ENCODE data around the gene MCFD2.
A peak's percentile ranks its signal among the peaks of the same experiment; 100 is the strongest.

The MCFD2 gene

DNA sequence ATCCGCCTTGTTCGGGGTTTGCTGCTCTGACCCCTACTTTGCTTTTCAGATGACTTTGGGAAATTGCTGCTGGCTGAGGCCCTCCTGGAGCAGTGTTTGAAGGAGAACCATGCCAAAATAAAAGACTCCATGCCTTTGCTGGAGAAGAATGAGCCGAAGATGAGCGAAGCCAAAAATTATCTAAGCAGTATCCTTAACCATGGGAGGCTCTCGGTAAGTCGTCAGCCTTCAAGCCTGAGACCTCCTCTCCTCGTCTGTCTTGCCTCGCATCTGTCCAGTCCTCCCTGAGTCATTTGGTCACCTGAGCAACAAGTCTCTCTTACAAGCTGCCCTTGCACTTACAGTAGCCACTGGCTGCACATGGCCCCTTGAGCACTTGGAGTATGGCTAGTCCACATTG, 34.7 kb upstream of the MCFD2 start:
- TF ChIP-seq, protein P1, sequence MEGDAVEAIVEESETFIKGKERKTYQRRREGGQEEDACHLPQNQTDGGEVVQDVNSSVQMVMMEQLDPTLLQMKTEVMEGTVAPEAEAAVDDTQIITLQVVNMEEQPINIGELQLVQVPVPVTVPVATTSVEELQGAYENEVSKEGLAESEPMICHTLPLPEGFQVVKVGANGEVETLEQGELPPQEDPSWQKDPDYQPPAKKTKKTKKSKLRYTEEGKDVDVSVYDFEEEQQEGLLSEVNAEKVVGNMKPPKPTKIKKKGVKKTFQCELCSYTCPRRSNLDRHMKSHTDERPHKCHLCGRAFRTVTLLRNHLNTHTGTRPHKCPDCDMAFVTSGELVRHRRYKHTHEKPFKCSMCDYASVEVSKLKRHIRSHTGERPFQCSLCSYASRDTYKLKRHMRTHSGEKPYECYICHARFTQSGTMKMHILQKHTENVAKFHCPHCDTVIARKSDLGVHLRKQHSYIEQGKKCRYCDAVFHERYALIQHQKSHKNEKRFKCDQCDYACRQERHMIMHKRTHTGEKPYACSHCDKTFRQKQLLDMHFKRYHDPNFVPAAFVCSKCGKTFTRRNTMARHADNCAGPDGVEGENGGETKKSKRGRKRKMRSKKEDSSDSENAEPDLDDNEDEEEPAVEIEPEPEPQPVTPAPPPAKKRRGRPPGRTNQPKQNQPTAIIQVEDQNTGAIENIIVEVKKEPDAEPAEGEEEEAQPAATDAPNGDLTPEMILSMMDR (IDR thresholded peaks at IDR 0.05; ENCODE audit: borderline replicate concordance, insufficient read depth, low read depth, low read length): no peak
- no peak overlapping the region for H3K4me3 ChIP-seq (ENCODE audit: low read depth, low read length)

DNA sequence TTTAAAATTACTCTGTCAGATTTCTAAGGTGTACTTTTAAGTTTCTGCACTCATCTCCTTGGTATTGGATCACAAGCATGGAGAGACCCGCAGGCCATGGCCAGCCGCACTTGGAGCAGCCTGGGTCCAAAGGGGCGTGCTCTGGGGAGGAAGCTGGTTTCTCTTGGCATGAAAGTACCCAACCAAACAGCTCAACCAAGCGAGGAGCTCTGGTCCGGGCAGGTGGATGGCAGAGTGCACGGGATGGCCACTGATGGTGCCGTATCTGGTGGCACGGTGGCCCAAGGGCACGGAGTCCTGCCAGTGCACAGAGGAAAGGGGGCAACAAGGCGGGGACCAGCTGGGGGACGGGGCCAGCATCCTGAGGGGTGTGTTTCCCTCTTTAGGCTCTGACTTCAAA, 32.2 kb upstream of the MCFD2 start:
- TF ChIP-seq, protein P1 (IDR thresholded peaks at IDR 0.05; ENCODE audit: borderline replicate concordance, insufficient read depth, low read depth, low read length): no peak
- H3K4me3 ChIP-seq (ENCODE audit: low read depth, low read length): no peak overlapping the region

DNA sequence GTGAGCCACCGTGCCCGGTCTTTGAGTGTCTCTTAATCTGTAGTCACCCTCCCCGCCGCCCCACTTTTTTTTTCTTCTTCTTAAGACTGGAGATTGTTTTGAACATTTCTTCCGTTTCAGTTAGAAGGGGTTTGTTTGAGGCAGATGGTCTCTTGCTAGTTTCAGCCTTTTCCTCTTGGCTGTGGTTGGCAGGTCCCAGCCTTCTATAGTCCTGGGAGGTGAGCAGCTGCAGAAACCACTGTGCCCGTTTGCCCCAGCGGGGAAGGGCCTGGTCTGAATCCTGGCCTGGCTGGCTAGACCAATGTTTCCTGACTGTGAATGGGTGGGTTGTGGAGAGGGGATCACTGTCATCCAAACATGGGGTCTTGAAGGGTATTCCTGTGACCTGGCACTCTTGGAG, 30.1 kb upstream of the MCFD2 start:
- H3K4me3 ChIP-seq (ENCODE audit: low read depth, low read length): no peak overlapping the region
- TF ChIP-seq, protein P1 (IDR thresholded peaks at IDR 0.05; ENCODE audit: borderline replicate concordance, insufficient read depth, low read depth, low read length): no peak

DNA sequence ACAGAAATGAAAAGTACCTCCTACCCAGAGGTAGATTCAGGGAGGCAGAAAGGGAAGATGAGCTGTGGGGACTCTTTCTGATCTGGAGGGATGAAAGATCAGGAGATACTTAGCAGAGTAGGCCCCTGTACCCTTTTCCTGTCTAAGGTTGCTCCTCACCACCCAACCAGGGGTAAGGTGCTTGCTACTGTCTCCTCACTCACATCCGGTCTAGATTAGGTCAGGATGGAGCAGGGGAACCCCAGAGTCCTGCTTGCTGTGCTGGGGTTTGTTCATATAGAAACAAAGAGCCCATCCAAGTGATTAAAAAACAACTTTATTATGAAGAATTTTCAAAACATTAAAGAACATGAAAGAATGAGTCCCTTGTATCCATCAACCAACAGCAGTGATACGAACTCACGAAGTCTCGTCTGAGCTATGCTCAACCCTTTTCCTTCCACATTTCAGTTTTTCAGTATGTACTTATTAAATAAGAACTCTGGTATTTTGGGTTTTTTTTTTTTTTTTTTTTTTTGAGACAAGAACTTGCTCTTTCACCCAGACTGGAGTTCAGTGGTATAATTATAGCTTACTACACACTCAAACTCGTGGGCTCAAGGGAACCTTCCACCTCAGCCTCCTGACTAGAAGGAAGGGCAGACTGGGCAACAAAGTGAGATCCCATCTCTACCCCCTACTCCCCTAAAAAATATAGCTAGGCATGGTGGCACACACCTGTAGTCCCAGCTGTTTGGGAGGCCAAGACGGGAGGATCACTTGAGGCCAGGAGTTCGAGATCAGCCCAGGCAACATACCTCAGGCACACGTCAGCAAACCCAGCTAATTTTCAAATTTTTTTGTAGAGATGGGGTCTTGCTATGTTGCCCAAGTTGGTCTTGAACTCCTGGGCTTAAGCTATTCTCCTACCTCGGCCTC, 28.5 kb upstream of the MCFD2 start:
- TF ChIP-seq, protein P1 (IDR thresholded peaks at IDR 0.05; ENCODE audit: borderline replicate concordance, insufficient read depth, low read depth, low read length): no peak
- H3K4me3 ChIP-seq (ENCODE audit: low read depth, low read length): no peak overlapping the region

DNA sequence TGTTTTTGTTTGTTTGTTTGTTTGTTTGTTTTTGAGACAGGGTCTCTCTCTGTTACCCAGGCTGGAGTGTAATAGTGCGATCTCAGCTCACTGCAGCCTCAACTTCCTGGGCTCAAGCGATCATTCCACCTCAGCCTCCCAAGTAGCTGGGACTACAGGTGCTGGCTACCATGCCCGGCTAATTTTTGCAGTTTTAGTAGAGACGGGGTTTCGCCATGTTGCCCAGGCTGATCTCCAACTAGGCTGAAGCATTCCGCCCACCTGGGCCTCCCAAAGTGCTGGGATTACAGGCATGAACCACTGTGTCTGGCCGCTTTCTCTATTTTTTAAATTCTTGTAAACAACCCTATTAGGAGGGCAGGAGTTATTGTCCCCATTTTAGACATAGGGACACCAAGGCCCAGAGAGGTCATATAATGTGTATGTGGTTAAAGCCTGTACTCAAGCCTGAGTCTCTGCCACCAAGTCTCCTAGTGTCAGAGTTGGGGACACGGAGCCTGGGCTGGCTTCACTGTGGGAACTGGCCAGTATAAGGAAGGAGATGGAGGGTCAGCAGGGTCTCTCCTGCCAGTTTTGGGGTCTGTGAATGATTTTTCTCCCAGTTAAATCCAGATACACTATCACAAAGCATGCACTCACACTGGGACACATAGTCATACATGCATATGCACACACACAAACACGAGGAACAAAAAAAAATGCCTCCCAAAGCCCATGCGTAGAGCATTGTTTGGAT, 27.5 kb upstream of the MCFD2 start:
- peak overlapping the region; percentile 88 for H3K4me3 ChIP-seq (ENCODE audit: low read depth, low read length)
- TF ChIP-seq, protein P1 (IDR thresholded peaks at IDR 0.05; ENCODE audit: borderline replicate concordance, insufficient read depth, low read depth, low read length): no peak

DNA sequence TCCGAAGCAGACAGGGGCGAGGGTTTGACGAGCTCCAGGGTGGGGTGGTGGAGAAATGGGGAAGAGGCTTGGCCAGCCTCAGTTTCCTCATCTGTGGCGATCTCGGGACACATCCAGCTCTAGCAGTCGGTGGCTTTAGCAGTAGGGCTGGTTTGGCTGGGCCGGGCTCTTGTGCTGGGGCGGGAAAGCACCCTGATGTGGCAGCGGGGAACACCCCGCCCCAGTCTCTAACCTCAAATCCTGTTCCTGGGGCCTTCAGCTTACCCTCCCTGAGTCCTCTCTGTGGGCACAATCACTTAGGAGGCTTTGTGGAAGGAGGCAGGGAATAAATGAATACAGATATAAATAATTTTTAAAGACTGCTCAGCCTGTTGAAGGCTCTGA, 26.5 kb upstream of the MCFD2 start:
- TF ChIP-seq, protein P1 (IDR thresholded peaks at IDR 0.05; ENCODE audit: borderline replicate concordance, insufficient read depth, low read depth, low read length): no peak
- H3K4me3 ChIP-seq (ENCODE audit: low read depth, low read length): peak overlapping the region; percentile 88

Measured in GM12875 (cell line).